NCI-H1105 treated with DMSO at 0.1 percent for 48 hours (cell line): ENCODE data around the gene THOP1.

Source experiments
- DNase-seq: peaks from one replicate; lab custom pipeline; 2025; lab: John Stamatoyannopoulos, UW

THOP1 gene

GRCh38 chr19:2785244-2785997, at the start of gene THOP1:
THOP1 (plus strand) TSS chr19:2785503; CDS start chr19:2785663, 160 bp downstream.
- DNase-seq, result peak; percentile 98

DNA sequence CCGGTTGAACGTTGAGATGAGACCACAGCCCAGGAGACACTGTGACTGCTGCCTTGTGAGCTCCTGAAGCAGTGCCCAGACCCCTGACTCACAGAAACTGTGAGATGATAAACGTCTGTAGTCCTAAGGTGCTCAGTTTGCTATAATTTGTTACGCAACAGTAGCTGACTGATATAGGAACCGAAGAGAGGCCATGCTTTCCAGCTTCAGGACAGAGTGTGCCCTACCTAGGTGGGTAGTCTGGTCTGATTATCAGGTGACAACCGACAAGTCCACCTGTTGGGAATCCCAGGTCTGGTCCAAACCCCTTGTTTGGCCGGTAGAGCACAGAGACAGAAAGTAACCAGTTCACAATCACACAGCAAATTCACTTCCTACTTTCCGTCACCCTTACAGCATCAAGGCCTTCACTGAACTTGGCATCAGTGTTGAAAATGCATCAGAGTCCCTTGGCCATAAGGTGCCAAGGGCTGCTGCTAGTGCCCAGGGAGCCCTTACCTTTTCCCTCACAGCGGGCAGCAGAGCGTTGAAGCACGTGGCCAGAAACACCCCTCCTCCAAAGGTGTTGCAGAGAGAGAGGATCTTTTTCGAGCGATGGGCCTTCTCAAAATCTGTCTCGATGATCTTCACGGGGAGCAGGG, 48.6 kb upstream of the THOP1 start:
- DNase-seq, result no peak

DNA sequence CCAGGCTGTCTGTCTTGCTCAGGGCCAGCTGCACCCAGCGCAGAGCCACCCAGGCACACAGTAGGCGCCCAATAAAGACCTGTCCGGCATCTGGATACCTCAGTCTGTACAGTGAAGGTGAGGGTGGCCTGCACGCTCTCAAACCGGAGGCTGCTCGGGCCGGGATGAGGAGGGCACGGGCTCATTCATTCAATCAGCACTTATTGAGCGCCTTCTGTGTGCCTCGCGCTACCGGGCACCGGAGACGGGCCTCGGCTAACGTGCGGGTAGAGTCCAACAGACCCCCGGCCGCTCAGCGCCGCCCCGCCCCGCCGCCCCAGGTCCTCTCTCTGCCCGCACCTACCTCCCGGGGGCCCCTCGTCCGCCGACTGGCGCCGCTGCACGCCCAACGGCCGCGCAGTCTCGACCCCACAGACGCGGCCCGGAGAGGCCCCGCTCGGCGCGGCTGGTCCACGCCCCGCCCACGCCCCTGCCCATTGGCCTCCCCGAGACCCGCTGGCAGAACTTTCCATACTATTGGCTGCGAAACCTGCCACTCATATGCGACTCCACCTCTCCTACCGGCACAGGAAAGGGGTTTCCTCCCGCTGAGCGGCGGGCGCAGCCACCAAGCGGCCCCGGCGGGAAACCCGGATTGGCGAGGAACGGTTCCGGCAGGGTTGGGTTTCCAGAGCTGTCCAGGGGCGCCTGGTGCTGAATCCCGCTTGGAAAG, 45.5 kb upstream of the THOP1 start, which contains the start of gene SLC39A3:
Gene SLC39A3 (minus strand): TSS at position 416 of the 712 bp plus-strand sequence. CDS start 2,760 bp downstream, outside the sequence.
- peak; percentile 92 for DNase-seq

GRCh38 chr19:2740314-2740656, 45.0 kb upstream of the THOP1 start:
- no peak for DNase-seq

- DNase-seq, result no peak
These were observed 42.2 kb upstream of the THOP1 start for GRCh38 chr19:2743099-2743498.

- DNase-seq, result no peak
These were observed 41.2 kb upstream of the THOP1 start for GRCh38 chr19:2744113-2744512.

- DNase-seq, result no peak
These were observed 38.0 kb upstream of the THOP1 start for GRCh38 chr19:2747349-2747748.

DNA sequence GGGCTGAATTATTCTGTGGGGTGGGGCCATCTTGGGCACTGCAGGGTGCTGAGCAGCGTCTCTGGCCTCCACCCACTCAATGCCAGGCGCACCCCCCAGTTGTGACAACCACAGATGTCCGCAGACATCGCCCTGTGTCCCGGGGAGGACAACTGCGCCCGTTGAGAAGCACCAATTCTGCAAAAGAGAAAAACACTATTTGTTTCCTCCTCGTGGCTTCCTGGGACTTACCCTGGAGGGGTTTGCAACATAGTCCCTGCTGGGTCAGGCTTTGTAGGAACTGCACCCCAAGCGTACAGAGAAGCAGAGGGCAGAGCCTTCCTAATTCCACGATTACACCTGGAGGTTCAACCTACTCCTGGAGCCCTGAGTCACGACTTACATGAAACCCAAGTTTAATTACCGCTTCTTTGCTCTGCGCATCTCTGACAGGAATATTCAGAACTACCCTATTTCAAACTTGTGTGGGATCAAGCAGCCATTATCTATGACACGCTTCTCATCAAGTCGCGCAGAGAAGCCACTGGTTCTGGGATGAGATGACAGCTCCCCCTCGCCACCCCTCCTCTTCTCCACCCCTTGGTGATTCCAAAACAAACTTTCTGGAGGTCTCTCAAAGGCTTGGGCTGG, 34.4 kb upstream of the THOP1 start:
- DNase-seq, result no peak

GRCh38 chr19:2751438-2751830, 33.9 kb upstream of the THOP1 start:
- no peak for DNase-seq

DNA sequence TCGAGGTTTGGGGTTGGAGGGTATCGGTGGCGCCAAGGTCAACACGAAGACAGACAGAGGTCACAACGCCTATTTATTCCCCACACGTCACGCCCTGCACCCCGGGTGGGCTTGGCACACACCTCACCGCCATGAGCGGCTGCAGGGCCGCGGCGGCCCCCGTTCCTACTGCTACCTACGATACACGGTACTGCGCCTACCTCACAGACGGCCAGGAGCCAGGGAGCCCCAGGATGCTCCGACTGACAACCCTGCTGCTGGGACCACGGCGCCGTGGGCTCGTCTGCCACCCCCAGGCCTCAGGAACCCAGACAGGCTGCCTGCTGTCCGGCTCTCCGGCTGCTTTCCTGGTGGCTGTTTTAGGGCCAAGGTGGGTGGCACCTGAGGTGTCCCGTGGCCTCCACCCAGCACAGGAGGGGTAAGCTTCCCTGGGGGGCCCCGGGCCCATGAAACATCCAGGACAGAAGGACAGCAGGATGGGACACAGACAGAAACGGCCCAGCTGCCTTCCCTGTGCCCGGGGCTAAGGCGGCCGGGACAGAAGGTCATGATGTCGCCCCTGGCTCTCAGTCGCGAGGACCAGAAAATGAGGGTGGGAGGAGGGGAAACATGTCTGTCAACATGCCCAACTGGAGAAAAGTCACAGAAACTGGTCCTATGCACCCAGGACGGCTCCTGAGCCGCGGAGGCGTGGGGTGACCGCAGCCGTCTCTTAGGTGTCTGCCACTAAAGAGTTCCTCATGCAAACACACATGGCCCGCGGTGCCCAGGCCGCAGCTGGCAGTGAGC, 30.4 kb upstream of the THOP1 start:
- no peak for DNase-seq

GRCh38 chr19:2755448-2755705, 29.9 kb upstream of the THOP1 start:
- DNase-seq, result no peak

GRCh38 chr19:2755811-2756210, 29.5 kb upstream of the THOP1 start:
- DNase-seq, result no peak

GRCh38 chr19:2756477-2756876, 28.8 kb upstream of the THOP1 start:
- DNase-seq, result no peak

GRCh38 chr19:2756921-2757881, 28.1 kb upstream of the THOP1 start:
- no peak for DNase-seq

DNA sequence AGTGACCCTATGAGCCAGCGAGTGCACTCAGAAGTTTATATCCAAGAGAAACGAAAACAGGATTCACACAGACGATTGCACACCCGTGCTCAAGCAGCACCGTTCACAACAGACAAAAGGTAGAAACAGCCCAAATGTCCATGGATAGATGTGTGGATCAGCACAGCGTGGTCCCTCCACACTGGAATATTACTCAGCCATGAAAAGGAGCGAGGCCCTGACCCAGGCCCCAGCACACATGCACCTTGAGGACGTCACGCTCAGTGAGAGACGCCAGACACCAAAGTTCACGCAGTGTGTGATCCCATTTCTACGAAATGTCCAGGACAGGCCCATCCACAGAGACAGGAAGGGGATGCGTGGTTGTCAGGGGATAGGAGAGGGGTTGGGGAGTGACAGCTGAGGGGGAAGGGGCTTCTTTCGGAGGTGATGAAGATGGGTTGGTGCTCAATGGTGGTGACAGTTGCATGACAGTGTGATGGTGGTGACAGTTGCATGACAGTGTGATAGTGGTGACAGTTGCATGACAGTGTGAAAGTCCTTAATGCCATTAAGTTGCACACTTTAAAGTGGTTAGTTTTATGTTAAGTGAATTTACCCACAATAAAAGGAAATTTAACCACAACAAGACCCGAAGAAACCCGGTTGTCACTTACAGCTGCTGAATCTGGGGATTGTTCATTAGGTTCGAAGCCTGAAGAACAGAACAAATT, 26.5 kb upstream of the THOP1 start:
- no peak for DNase-seq

GRCh38 chr19:2759362-2759761, 25.9 kb upstream of the THOP1 start:
- DNase-seq, result no peak

GRCh38 chr19:2759965-2760364, 25.3 kb upstream of the THOP1 start:
- no peak for DNase-seq

DNA sequence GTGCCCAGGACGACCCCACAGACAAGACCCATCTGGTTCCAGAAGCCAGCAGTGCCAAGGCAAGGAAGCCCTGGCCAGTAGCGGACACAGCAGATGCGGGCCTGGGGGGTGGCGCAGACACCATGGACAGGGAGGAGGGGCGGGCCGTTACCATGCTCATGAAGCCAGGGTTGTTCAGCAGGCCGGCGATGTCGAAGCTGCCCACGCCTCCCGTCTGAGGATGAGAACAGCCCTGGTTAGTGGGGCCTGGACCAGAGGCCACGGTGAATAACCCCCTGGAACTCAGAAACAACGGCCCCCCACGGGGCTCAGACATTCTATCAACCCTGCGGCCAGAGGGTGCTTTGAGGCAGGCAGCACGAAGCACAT, 24.0 kb upstream of the THOP1 start:
- DNase-seq, result no peak

GRCh38 chr19:2761876-2762782, 23.2 kb upstream of the THOP1 start:
- no peak for DNase-seq
